Measurements from ENCODE around the gene MAGEA8.

GRCh38 chrX:149837639-149838038 lies 43.3 kb upstream of the MAGEA8 start:
- TF ChIP-seq EZH2 (IDR thresholded peaks at IDR 0.05; ENCODE audit: low read length, missing control alignments) (no peak), CTCF (conservative IDR thresholded peaks at IDR 0.05 in 1 of 2, IDR thresholded peaks at IDR 0.05 in 1 of 2; ENCODE audit: low read depth in 1 of 2, low read length in 2 of 2) (no peak)
